Glutamatergic neuron (in vitro differentiated cells): ENCODE results near the gene FUT9. TPM values are rescaled to one million over a fixed set of nuclear protein-coding genes. Genes with fewer than 3 reads are reported as not detected.
A peak's percentile ranks its signal among the peaks of the same experiment; 100 is the strongest.

Source experiments
- DNase-seq: peaks from one replicate; pipeline ENCODE4 v3.0.0; 2022
- H3K27ac Mint-ChIP-seq: one replicate; pipeline ENCODE4 v1.8.0; 2020; ENCODE audit warnings: mild to moderate bottlenecking, mixed read lengths, inconsistent platforms; ENCODE audit not compliant: unreplicated experiment
- H3K27me3 Mint-ChIP-seq: one replicate; pipeline ENCODE4 v1.8.0; 2020; ENCODE audit warnings: mild to moderate bottlenecking, moderate library complexity, mixed read lengths, inconsistent platforms; ENCODE audit not compliant: unreplicated experiment
- H3K36me3 Mint-ChIP-seq: one replicate; pipeline ENCODE4 v1.8.0; 2020; ENCODE audit warnings: mild to moderate bottlenecking, mixed read lengths, inconsistent platforms; ENCODE audit not compliant: unreplicated experiment
- H3K4me1 Mint-ChIP-seq: one replicate; pipeline ENCODE4 v1.8.0; 2020; ENCODE audit warnings: mild to moderate bottlenecking, low read depth, mixed read lengths, inconsistent platforms; ENCODE audit not compliant: unreplicated experiment
- H3K4me3 Mint-ChIP-seq: one replicate; pipeline ENCODE4 v1.8.0; 2020; ENCODE audit warnings: mild to moderate bottlenecking, mixed read lengths, inconsistent platforms; ENCODE audit not compliant: unreplicated experiment
- H3K9me3 Mint-ChIP-seq: one replicate; pipeline ENCODE4 v1.8.0; 2020; ENCODE audit warnings: mild to moderate bottlenecking, moderate library complexity, mixed read lengths, inconsistent platforms; ENCODE audit not compliant: unreplicated experiment
- CTCF ChIP-seq: fragments of 200-600 bp; sonication (generic); IDR thresholded peaks from one replicate; pipeline ENCODE4 v1.5.0; 2021; ENCODE audit not compliant: partially characterized antibody, unreplicated experiment
- total RNA-seq: library from RNA; stranded (reverse); fragmentation: NEBNext Ultra II Directional; extraction: Animal tissue kit (Norgen Biotek cat#: 25700); gene quantifications from one replicate; pipeline ENCODE4 v1.2.1, GENCODE V29; 2021; ENCODE audit not compliant: unreplicated experiment

Gene FUT9
- total RNA-seq, 1 donor from 2014 or later: 0.54 TPM

GRCh38 chr6:96075826-96076225 lies 60.1 kb downstream of the FUT9 start:
- Mint-ChIP-seq H3K36me3 (no peaks in the 10 kb centered on the region), H3K4me3 (no peak overlapping the region), H3K4me1 (peaks cover 7% of the 10 kb centered on the region), H3K27ac (no peak overlapping the region), H3K27me3 (no peaks in the 10 kb centered on the region), H3K9me3 (no peaks in the 10 kb centered on the region)
- no peak for DNase-seq
- no peak for TF ChIP-seq CTCF

- peaks cover 4% of the 10 kb centered on the region for H3K36me3 Mint-ChIP-seq
- no peak overlapping the region for H3K4me3 Mint-ChIP-seq
- no peaks in the 10 kb centered on the region for H3K9me3 Mint-ChIP-seq
- no peak for TF ChIP-seq CTCF
- DNase-seq: no peak
- H3K27ac Mint-ChIP-seq: no peak overlapping the region
- no peaks in the 10 kb centered on the region for H3K4me1 Mint-ChIP-seq
- H3K27me3 Mint-ChIP-seq: no peaks in the 10 kb centered on the region
These were observed 71.0 kb downstream of the FUT9 start for GRCh38 chr6:96086745-96087144.

GRCh38 chr6:96089173-96089572 lies 73.4 kb downstream of the FUT9 start:
- no peak overlapping the region for H3K4me3 Mint-ChIP-seq
- no peaks in the 10 kb centered on the region for H3K4me1 Mint-ChIP-seq
- TF ChIP-seq CTCF: peak; percentile 35
- no peak overlapping the region for H3K27ac Mint-ChIP-seq
- H3K36me3 Mint-ChIP-seq: peaks cover 4% of the 10 kb centered on the region
- no peaks in the 10 kb centered on the region for H3K9me3 Mint-ChIP-seq
- no peaks in the 10 kb centered on the region for H3K27me3 Mint-ChIP-seq
- peak; percentile 19 for DNase-seq

- no peak for TF ChIP-seq CTCF
- H3K36me3 Mint-ChIP-seq: no peaks in the 10 kb centered on the region
- no peak overlapping the region for H3K27ac Mint-ChIP-seq
- DNase-seq: no peak
- H3K9me3 Mint-ChIP-seq: no peaks in the 10 kb centered on the region
- H3K4me3 Mint-ChIP-seq: no peak overlapping the region
- no peaks in the 10 kb centered on the region for H3K4me1 Mint-ChIP-seq
- H3K27me3 Mint-ChIP-seq: peaks cover 1% of the 10 kb centered on the region
These were observed 78.3 kb downstream of the FUT9 start for GRCh38 chr6:96094077-96094476.

GRCh38 chr6:96099069-96099468 lies 83.3 kb downstream of the FUT9 start:
- no peaks in the 10 kb centered on the region for H3K36me3 Mint-ChIP-seq
- TF ChIP-seq CTCF: no peak
- H3K4me1 Mint-ChIP-seq: no peaks in the 10 kb centered on the region
- H3K27ac Mint-ChIP-seq: no peak overlapping the region
- H3K9me3 Mint-ChIP-seq: no peaks in the 10 kb centered on the region
- peaks cover 1% of the 10 kb centered on the region for H3K27me3 Mint-ChIP-seq
- DNase-seq: no peak
- H3K4me3 Mint-ChIP-seq: no peak overlapping the region
